ENCODE measurements around the gene EPHA3.

DNA sequence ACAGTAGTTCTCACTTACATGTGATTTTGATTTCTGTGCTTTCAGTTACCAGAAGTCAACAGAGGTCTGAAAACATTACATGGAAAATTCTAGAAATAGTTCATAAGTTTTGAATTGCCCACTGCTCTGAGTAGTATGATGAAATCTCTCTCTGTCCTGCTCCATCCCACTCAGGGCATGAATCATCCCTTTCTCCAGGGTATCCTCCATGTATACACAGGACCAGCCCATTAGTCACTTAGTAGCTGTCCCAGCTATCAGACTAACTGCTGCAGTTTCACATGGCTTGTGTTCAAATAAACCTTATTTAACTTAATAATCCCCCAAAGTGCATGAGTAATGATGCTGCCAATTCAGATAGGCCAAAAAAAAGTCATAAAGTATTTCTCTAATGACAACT is 38.6 kb downstream of the EPHA3 start:
- TF ChIP-seq CTCF (IDR thresholded peaks at IDR 0.05) (no peak), POLR2A (IDR thresholded peaks at IDR 0.05) (no peak)

Measured in suprapubic skin (tissue), 3 donors.